Jurkat, Clone E6-1 (cell line): Measurements from ENCODE around the gene MICAL3.

Experiments used
- DNase-seq: peaks from one replicate; pipeline ENCODE4 v3.0.0-alpha.2; 2011; ENCODE audit warnings: low read depth, low spot score
- H3K4me3 ChIP-seq: 2 replicates; pipeline ENCODE4 v1.5.1; 2011; ENCODE audit warnings: mild to moderate bottlenecking, low read length, control low read depth, moderate library complexity

MICAL3 gene

GRCh38 chr22:17962168-17962567 is 62.2 kb downstream of the MICAL3 start:
- no peak overlapping the region for H3K4me3 ChIP-seq
- no peak for DNase-seq

GRCh38 chr22:17961446-17961729 is 63.0 kb downstream of the MICAL3 start:
- no peak overlapping the region for H3K4me3 ChIP-seq
- no peak for DNase-seq

GRCh38 chr22:17960695-17961445 is 63.5 kb downstream of the MICAL3 start:
- no peak overlapping the region for H3K4me3 ChIP-seq
- no peak for DNase-seq

DNA sequence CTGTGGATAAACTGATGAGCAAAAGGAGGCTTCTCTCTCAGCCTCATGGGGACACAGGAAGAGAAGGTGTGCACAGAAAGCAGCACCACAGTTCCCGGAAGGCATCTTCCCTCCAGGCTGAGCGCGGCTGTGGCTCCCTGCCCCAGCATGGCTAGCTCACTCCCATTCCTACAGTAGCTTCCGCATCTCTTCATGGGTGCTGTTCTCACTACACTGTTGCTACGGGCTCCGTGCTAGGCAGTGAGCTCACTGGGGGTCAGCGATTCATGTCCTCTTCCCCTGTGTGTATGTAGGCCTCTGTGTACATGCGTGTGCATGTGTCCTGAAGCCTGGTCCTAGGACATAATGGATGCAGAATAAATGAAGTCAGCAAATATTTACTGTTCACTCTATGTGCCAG is 64.3 kb downstream of the MICAL3 start:
- no peak overlapping the region for H3K4me3 ChIP-seq
- DNase-seq: no peak

- no peak for DNase-seq
- no peak overlapping the region for H3K4me3 ChIP-seq
Observed at GRCh38 chr22:17958166-17958565, 66.2 kb downstream of the MICAL3 start.

- H3K4me3 ChIP-seq: no peak overlapping the region
- no peak for DNase-seq
Observed at GRCh38 chr22:17957693-17958092, 66.7 kb downstream of the MICAL3 start.

GRCh38 chr22:17957204-17957603 is 67.2 kb downstream of the MICAL3 start:
- no peak for DNase-seq
- no peak overlapping the region for H3K4me3 ChIP-seq

- no peak for DNase-seq
- no peak overlapping the region for H3K4me3 ChIP-seq
Observed at GRCh38 chr22:17956630-17957029, 67.7 kb downstream of the MICAL3 start.

DNA sequence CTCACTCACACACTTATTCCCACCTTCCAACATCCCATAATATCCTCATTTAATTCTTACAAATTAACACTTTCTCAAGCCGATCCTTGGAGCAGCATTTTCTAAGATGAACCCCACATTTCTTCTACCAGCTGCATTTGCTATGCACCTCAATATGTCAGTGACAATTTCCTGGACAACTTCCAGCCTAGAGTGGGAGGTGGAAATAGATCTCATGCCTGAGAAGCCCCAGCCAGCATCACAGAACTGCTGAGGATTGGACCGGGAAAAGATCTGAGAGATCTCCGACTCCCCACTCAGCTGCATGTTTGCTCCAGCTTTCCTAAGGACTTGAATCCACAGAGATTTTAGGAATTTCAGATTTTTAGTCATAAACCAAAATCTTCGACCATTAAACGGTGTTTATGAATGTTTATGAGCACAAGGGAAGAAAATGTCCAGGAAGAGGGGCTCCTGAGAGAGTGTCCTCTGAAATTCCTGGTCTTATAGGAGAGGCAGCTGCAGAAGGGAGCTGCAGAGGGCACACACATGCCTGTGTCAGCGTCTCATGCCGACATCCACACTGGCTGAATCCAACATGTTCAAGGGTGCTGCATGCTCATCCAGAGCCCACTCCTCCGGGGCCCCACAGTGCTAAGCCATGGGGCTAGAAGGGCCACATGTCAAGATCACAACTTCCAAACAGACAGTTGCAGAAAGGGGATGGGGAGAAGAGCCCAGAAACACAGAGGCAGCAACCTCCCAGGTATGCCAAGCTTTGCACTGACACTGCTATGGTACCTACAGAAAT is 68.6 kb downstream of the MICAL3 start:
- no peak overlapping the region for H3K4me3 ChIP-seq
- no peak for DNase-seq

DNA sequence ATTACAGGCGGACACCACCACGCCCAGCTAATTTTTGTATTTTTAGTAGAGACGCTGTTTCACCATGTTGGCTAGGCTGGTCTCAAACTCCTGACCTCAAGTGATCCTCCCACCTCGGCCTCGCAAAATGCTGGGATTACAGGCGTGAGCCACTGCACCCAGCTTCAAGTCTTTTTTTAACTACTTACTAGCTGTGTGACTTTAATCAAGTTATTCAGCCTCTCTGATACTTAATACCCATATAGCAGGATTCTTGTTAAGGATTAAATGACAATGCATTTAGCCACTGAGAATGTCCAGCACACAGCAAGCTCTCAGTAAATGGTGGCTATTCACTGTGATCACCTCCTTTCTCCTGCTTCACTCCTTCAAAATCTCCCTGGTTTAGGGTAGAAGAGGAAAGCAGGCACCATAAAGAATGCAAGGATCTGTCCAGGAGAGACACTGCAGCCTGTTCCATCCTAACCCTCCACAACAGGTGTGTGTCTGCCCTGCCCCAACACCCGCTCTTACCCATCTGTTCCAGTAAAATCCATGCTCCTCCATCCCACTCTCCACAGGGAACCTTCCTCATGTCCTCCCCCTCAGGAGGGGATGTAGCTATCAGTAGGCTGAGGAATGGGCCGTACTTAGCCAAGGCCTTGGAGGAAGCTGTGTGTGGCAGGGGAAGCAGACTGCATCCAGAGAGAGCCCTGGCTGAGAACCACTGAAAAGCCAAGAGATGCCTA is 69.3 kb downstream of the MICAL3 start:
- no peak overlapping the region for H3K4me3 ChIP-seq
- DNase-seq: no peak

DNA sequence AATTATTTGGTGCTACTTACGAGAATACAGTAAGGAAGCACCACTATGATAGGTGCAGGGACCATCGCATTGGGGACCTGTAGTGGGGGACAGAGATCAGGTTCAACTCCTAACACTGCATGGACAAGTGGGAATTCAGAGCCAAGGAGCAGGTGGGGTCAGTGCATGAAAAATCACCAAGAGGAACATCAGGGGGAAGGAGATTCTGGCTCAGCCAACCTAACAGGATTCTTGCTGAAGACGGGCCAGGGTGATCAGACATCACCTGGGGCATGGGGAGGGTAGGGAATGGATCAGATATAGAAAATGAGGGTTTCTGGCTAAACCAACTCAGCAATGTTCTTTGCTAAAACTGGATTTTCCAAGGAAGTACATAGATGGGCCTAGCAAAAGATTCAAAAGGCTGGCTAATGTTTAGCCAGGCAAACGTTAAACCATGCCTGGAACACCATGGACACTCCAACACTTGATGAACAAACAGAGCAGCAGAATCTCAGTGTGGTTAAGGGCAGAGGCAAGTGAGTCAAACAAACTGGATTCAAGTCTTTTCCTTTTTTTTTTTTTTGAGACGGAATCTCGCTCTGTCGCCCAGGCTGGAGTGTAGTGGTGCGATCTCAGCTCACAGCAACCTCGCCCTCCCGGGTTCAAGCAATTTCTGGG is 70.0 kb downstream of the MICAL3 start:
- DNase-seq: no peak
- H3K4me3 ChIP-seq: no peak overlapping the region

DNA sequence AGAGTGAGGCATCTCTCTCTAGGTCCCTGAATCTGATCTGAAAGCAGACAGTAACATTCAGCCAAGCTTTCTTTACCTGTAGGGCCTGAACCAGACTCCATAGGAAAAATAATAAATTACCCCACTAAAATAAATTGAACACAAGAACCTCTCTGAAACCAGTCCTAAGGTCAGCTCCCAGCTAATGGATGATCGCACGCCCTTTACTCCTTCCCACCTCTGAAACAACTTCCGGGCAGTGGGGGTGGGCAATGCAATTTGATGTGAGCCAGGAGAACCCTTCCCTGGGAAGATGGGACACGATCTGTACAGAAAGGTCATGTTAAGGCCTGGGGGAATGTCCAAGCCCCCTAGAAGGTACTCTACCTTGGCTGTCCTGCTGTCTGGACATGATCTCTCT is 71.2 kb downstream of the MICAL3 start:
- no peak for DNase-seq
- H3K4me3 ChIP-seq: no peak overlapping the region

DNA sequence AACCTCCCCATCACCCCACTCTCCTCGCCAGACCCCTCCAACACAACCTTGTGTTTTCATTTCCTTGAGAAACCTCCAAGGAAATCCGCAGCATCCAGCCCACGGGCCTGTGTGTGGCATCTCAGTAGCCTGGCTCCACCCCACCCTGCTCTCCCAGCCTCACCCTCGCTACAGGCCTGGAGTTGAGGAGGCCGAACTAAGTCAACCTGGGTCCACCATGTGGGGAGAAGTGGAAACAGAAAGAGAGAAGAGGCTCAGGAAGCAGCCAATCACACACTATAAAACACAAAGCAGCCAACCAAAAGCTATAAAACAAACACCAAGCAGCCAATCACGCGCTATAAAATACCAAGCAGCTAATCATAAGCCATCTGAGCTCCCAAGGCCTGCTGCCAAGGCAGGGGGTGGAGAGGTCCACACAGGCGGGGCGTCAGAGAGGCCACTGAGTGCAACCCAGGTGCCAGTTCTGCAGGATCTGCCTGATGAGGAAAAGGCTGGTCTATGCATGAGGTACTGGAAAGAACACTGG is 72.0 kb downstream of the MICAL3 start:
- no peak overlapping the region for H3K4me3 ChIP-seq
- peak; percentile 28 for DNase-seq

DNA sequence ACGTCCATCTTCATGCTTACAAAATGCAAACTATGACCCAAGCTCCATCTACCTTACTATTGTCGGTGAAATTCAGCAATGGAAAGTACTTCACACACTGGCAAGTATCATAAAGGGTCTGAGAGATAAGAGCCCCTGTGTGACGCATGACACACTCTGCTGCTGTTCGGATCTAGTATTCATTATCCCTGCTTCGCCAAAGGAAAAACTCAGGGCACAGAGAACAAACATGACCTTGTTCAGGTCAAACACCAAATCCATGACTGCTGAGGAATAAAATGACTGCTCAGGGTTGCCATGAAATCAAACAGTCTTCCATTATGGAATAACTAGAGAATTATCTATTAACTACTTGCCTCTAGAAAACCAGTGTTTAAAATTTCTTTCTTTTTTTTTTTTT is 73.0 kb downstream of the MICAL3 start:
- no peak for DNase-seq
- H3K4me3 ChIP-seq: no peak overlapping the region

- DNase-seq: no peak
- H3K4me3 ChIP-seq: no peak overlapping the region
Observed at GRCh38 chr22:17950651-17951214, 73.6 kb downstream of the MICAL3 start.

- no peak for DNase-seq
- H3K4me3 ChIP-seq: no peak overlapping the region
Observed at GRCh38 chr22:17949642-17950473, 74.5 kb downstream of the MICAL3 start.

- DNase-seq: no peak
- H3K4me3 ChIP-seq: no peak overlapping the region
Observed at GRCh38 chr22:17948101-17948500, 76.3 kb downstream of the MICAL3 start.

- H3K4me3 ChIP-seq: no peak overlapping the region
- no peak for DNase-seq
Observed at GRCh38 chr22:17946662-17947367, 77.5 kb downstream of the MICAL3 start.
